ENCODE results near the gene CCDC102A.
"Not testable (repeated sequence)": the region's sequence is repeated elsewhere in the genome, so short reads cannot be mapped to it uniquely, and the experiment has no call there.

Gene CCDC102A

DNA sequence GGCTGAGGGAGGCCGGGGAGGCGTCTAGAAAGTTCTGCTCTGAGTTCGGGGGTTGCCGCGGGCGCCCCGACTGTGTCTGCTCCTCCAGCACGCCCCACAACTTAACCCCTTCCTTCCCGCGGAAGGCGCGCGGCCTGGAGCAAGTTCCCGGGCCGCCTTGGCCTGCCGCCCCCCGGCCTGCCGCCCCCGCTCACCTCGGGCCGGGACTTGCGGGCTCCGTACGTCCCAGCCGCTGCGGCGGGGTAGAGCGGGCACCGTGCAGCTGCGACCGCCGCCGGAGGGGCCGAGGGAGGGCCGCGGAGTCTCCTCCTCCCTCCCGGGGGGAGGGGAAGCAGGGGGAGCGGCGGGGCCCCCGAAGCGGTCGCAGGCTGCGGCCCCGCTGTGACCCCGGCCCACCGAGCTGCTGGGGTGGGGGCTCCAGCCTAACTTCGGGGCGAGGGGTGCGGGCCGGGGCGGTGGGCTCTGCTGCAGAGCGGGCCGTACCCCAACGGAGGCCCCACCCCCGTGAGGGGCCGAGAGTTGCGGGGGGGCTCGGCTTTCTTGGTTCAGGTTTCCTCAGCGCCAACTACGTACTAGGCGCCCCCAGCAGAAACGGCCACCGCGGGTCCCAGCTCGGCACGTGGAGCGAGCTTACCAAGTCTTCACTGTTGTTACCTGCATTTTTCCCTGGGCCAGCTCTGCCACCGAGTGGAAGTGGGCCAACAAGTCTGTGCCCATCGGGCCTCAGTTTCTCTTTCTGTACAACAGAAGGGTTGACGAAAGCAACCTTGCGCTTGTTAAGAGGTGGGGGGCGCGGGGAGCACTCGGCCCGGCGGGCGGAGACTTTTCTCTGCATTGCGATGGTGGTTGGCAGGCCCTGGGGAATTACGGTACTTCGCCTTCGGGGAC is at the start of gene CCDC102A:
Gene CCDC102A, minus strand, starts transcription at position 266 of the 888 bp plus-strand sequence. CDS start 7,394 bp downstream, outside the sequence.
- peak; percentile 27 to 36 for DNase-seq

DNA sequence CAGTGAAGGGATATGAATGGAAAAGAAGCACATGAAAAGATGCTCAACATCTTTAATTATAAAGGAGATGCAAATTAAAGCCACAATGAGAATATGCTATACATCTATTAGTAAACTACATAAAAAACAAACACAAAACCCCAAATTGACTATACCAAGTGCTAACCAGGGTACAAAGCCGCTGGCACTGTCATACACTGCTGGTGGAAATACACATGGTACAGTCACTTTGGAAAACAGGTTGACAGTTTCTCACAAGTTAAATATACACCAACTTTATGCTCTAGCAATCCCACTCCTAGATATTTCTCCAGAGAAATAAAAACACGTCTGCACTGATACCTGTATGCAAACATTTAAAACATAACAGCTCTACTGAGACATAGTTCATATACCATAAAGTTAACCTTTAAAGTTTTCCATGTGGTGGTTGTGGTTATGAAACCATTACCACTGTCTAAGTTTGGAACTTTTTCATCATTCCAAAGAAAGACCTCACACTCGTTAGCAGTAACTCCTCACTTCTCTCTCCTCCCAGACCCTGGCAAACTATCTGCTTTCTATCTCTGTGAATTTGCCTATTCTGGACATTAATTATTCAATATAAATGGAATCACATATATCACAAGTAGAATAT is 48.8 kb upstream of the CCDC102A start:
- no peak for DNase-seq

DNA sequence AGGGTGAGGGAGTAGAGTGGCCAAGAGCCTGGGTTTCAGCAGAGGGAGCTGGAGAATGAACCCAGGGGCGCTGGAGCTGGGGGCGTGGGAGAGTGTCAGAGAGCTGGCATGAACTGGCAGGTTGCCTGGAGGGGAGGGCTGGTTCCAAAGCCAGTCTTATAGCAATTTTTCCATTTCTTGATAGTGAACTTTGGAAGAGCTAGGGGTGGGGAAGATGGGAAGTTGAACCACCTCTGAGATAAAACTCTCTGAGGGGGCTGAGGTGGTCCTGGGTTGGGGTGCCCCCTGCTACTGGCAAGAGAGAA is 42.9 kb upstream of the CCDC102A start:
- no peak for DNase-seq

DNA sequence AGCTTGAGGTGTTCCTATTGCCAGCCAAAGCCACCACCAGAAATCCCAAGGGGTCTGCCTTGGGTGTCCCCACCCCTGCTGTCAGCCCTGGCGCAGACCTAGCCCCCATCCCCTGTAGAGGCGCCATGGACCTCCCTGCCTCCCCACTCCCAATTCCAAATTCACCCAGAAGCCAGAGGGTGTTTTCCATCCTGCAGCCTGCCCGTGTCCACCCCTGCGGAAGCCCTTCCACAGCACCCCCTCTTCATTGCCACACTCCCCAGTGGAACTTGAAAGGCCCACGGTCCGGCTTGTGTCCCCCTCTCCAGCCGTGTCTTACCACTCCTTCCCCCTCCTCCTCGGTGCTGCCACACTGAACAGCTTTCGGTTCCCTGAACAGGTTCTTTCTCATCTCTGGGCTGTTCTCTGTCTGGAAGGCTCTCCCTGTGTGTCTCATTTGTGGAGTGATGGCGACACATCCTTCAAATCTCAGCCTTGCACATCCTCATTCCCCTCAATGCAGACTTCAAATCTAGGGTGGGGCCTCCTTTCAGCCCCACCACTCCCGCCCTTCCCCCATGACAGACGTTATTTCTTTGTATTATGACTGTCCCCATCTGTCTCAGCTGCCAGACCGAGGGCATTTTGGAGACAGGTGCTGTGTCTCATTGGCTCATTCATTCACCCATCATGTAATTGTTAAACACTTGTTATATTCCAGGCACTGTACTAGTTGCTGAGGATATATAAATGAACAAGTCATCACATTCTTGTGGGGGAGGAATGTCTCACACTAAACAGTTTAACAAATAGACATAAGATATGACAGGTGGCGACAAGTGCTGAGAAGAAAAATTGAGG is 42.4 kb upstream of the CCDC102A start:
- no peak for DNase-seq

DNA sequence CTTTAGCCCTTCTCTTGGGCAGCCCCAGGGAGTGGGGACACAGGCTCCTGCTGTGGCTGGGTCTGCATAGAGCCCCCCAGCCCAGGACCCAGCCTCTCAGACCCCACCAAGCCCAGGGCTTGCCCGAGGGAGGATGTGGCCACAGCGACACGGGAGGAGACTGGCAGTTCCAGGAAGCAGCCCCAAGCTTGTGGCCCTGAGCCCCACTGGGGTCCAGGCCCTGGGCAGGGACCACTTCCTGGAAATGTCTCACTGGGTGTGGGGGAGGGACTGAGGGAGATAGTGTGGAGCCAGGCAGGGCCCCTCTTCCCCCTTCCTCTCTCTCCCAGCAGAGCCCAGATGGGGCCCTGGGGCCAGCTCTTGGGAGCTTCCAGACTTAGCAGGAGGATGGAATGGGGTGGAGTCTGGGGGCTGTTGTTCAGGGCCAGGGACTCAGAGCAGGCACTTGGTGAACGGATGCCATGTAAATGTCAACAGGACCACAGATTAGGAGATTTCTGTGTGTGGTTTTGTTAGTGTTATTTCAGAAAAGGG is 41.4 kb upstream of the CCDC102A start:
- DNase-seq, result no peak

DNA sequence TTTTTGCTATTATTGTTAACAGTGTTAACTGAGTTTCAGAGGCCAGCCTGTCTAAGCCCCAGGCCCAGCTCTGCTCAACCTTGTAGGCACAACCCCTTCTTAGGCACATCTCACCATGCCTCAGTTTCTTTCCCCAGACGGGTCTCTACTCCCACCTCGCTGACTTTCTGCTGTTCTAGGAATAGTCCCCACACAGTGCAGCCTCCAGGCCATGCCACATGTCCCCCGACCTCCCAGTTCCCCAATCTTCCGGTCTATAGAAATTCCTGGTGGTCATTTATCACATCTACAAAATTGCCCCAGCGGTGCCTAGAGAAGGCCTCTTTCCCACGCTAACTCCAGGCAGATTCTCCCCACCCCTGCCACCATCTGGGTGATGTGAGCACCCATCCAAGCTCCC is 40.8 kb upstream of the CCDC102A start:
- no peak for DNase-seq

DNA sequence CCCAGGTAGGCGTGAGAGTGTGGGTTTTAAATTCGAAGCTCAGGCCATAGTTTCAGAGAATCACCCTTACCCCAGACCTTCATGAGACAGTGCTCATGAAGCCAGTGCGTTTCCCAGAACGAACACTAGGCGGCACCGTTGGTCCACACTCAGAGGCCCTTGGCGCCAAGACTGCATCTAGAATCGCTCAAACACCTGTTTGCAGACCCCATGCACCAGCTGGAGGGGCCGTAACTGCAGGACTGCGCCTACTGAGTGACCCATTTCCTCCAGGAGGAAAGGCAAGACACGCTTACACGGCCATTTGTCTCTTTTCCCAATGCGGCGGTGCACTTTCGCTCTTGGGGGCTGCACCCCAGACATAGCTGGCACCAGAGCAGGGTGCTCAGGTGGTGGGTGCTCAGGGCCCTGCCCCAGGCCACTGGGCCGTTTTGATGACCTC is 40.1 kb upstream of the CCDC102A start:
- DNase-seq, result peak; percentile 76 to 82

DNA sequence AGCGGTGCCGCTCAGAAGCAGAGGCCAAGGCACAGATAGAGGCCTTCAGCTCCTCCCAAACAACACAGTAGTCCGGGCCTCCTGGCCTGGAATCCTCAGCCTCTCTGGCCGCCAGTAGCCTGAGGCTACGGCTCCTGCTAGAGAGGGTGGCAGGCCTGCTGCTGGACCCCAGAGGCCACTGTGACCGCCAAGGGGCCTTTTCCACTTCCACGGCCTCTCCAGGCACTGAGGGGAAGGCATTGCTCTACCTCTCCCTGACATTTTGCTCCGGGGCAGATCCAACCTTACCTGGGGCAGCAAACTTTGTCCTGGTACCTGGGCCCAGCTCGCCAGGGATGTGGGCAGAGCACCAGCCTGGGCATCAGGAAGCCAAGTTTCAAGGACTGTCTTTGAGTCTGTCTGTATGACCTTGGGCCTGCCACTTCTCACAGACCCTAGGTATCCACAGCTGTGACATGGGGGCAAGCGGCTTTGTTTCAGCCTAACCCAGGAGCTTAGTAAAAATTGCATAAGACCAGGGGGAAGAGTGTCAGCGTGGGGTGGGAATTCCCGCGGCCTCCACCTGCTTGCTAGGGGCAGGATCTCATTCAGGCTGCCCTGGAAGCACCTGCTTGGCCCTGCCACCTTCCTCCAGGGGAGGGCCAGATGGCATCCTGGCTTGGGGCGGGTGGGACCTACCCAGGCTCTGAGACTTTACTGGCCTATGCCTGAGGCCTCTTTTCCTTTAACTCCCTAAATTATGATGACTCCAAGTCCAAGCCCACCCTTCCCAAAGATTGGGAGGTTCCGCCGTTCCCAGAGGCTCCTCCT is 39.3 kb upstream of the CCDC102A start:
- DNase-seq, result no peak

DNA sequence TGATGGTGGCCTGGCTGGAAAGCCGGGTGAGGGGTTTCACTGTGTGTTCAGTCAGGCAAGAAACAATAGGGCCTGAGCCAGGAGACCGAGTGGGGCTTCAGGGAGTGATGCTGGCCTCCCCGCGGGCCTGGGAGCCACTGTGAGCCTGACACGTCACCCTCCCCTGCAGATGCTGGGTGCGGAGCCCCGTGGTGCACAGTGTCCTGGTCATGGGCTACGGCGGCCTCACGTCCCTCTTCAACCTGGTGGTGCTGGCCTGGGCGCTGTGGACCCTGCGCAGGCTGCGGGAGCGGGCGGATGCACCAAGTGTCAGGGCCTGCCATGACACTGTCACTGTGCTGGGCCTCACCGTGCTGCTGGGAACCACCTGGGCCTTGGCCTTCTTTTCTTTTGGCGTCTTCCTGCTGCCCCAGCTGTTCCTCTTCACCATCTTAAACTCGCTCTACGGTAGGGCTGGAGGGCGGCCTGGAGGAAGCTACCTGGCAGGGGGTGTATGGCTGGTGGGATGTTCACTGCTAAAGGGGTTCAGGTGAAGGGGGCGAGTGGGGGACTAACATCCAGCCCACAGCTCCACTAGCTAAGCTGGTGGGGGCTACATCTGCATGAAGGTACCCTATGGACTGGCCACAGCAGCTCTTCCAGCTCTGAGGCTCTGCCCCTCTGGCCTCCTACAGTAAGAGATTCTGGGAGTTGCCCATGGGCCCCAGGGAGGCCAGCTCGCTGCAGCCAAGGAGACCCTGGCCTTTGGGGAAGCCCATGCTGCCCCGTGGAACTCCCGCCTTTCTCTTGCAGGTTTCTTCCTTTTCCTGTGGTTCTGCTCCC is 38.5 kb upstream of the CCDC102A start:
- no peak for DNase-seq

DNA sequence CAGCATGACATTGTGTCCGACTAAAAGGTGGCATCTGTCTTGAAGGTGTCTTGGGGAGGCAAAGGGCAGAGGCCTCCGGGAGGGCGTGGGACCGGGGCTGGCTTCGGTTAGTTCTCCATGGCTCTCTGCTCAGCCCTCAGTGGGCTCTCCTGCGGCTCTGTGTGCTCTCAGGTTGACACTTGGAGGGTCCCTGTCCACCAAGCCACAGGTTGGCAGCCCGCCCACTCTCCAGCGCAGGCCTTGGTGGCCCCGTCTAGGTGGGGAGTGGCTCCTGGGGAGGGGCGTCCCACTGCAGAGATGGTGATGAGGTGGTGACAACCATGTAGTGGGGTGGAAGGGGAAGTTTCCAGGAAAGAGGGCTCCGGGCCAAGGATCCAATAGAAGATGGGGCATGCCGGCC is 37.7 kb upstream of the CCDC102A start:
- no peak for DNase-seq

DNA sequence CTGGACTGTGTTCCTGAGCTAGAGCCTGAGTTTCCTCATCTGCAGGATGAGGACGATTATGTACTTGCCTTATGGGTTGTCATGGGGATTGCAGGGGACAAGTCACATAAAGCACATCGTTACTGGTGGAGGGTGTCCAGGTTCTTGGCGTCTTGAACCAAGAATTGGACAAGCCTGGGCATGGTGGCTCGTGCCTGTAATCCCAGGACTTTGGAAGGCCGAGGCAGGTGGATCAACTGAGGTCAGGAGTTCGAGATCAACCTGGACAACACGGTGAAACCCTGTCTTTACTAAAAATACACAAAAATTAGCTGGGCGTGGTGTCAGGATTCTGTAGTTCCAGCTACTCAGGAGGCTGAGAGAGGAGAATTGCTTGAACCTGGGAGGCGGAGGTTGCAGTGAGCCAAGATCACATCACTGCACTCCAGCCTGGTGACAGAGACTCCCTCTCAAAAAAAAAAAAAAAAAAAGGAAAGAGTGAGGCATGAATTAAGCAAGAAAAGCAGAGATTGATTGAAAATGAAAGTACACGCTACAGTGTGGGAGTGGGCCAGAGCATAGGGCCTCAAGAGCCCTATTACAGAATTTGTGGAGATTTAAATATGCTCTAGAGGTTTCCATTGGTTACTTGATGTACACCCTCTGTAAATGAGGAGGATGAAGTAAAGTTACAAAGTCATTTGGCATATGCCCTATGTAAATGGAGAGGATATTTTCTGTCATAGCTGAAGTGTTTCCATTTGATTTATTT is 36.8 kb upstream of the CCDC102A start:
- DNase-seq, result no peak

DNA sequence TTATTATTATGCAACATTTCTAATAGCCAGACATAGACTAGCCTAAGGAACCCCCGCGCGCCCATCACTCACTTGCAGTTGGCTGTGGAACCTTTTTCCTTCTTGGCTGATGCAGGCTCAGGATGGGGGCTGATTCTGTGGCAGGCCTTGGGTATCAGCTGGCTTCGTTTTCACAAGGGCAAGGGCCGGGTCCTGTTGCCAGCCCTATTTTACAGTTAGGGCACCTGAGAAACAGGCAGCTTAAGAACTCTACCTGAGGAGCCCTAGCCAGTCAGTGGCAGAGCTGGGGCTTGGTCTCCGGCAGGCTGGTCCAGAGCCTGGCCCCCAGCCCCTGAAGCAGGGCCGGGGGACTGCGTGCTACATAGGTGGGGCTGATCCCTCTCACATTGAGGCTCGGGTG is 34.7 kb upstream of the CCDC102A start:
- DNase-seq, result no peak

DNA sequence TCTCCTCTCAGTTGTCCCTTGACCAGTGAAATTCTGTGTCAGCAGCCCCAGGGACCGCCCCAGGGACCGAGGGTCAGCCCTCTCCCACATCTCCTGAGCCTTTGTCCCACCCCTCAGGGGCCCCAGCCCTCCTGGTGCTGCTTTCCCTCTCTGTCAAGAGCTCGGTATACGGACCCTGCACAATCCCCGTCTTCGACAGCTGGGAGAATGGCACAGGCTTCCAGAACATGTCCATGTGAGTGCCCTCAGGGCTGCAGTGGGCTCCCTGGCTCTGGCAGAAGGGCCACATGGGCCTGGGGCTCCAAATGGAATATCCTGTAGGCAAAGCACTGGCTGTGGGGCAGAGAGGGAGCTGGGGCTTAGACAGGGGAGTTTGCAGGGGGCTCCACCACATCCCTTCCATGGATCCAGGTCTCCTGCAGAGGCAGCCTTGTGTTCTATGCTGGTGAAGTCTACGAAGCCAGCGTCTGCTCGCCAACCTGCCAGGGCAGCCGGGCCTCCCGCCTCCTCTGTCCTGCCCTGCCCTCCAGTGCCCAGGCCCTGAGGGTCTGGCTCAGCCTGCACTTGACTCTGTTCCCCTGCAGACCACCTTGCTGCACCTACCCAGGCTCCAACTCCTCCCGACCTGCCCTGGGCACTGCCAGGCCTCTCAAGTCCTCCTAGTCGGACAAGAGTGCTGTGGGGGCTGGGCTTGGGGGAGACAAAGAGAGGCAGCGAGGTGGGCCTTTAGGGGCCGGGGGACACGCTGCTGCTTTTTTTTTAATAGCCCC is 34.1 kb upstream of the CCDC102A start:
- DNase-seq, result no peak

DNA sequence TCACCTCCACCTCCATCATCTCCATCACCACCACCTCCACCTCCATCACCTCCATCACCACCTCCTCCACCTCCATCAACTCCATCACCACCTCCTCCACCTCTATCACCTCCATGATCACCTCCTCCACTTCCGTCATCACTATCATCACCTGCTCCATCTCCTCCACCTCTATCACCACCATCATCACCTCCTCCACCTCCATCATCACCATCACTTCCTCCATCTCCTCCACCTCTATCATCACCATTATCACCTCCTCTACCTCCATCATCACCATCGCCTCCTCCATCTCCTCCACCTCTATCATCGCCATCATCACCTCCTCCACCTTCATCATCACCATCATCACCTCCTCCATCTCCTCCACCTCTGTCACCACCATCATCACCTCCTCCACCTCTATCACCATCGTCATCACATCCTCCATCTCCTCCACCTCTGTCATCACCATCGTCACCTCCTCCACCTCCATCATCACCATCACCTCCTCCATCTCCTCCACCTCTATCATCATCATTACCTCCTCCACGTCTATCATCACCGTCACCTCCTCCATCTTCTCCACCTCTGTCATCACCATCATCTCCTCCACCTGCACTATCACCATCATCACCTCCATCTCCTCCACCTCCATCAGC is 33.1 kb upstream of the CCDC102A start:
- no peak for DNase-seq

DNA sequence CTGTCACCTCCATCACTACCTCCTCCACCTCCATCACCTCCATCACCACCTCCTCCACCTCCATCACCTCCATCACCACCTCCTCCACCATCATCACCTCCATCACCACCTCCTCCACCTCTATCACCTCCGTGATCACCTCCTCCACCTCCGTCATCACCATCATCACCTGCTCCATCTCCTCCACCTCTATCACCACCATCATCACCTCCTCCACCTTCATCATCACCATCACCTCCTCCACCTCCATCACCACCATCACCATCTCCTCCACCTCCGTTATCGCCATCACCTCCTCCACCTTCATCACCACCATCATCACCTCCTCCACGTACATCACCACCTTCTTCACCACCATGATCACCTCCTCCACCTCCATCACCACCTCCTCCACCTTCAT is 32.4 kb upstream of the CCDC102A start:
- DNase-seq, result not testable (repeated sequence)

DNA sequence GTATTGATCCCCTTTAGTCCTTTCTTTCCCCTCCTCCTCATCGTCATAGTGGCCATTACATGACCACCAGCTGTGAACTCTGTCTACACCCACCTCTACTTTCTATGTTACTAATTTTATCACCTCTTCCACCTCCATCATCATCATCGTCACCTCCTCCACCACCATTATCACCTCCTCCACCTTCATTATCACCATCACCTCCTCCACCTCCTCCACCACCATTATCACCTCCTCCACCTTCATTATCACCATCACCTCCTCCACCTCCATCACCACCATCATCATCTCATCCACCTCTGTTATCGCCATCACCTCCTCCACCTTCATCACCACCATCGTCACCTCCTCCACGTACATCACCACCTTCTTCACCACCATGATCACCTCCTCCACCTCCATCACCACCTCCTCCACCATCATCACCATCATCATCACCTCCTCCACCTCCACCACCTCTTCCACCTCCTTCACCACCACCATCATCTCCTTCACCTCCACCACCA is 31.9 kb upstream of the CCDC102A start:
- DNase-seq, result no peak

DNA sequence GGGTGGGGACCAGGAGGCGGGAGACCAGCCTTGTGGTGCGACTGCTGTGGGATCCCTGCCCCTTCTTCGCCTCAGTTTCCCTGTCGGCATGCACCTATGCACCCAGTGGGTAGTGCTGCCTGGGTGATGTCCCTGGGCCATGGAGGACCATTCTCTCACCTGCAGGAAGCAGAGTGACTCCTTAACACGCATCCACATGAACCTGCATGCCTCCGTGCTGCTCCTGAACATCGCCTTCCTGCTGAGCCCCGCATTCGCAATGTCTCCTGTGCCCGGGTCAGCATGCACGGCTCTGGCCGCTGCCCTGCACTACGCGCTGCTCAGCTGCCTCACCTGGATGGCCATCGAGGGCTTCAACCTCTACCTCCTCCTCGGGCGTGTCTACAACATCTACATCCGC is 31.3 kb upstream of the CCDC102A start:
- no peak for DNase-seq

DNA sequence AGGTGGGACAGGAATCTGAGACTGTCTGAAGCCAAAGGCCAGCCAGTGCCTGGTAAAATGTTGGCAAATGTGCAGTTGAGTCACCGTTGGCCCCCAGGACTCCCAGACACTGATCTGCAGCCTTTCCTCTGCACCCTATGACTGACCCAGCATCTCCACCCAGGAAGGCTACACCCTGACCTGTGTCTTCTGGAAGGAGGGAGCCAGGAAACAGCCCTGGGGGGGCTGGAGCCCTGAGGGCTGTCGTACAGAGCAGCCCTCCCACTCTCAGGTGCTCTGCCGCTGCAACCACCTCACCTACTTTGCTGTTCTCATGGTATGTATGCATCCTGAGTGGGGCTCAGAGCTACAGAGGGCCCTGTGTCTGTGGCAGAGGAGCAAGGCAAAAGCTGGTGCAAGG is 30.1 kb upstream of the CCDC102A start:
- DNase-seq, result no peak

DNA sequence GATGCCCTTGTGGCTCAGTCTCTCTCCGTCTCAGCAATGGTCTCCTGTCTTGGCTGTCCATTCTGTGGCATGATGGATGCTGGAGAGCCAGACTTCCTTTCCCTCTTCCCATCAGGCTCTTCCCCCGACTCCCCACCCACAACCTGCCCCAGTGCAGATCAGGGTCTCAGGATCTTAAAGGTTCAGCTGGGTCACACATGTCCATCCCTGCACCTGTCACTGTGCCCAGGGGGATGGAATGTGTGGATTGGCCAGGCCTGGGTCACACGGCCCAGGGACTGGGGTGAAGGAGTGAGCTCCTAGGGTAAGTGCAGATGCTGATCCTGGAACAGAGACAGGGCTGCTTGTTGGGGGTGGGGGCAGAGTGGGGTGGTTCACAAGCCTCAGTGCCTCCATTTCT is 29.1 kb upstream of the CCDC102A start:
- DNase-seq, result no peak
